ENCODE measurements around the gene SYT5. TPM values are rescaled to one million over a fixed set of nuclear protein-coding genes. Genes with fewer than 3 reads are reported as not detected.
"Not testable (repeated sequence)": the region's sequence is repeated elsewhere in the genome, so short reads cannot be mapped to it uniquely, and the experiment has no call there.

SYT5 gene
- total RNA-seq, 1 experiment from 2014 or later = 0.71 TPM

GRCh38 chr19:55225415-55225958 lies 45.4 kb upstream of the SYT5 start:
- Mint-ChIP-seq H3K4me1 (ENCODE audit: low read depth, unreplicated experiment) (no peaks in the 10 kb centered on the region), H3K4me3 (ENCODE audit: low read depth, unreplicated experiment) (no peak overlapping the region), H3K9me3 (ENCODE audit: low read depth, unreplicated experiment) (peaks cover 2% of the 10 kb centered on the region), H3K27ac (ENCODE audit: unreplicated experiment) (peak overlapping the region; percentile 33), H3K27me3 (ENCODE audit: unreplicated experiment) (no peaks in the 10 kb centered on the region), H3K36me3 (ENCODE audit: insufficient read depth, unreplicated experiment) (peaks cover 54% of the 10 kb centered on the region)
- CTCF ChIA-PET = no interaction called here
- TF ChIP-seq CTCF (IDR thresholded peaks at IDR 0.05; ENCODE audit: unreplicated experiment) = no peak
- DNase-seq = no peak
- intact Hi-C loops (cut with micrococcal nuclease; ENCODE audit: unreplicated experiment) = no loop called here
- no TSS peak for BruUV-seq (replicated peaks)

GRCh38 chr19:55224679-55225414 lies 44.8 kb upstream of the SYT5 start:
- H3K9me3 Mint-ChIP-seq (ENCODE audit: low read depth, unreplicated experiment); H3K4me1 Mint-ChIP-seq (ENCODE audit: low read depth, unreplicated experiment); H3K27me3 Mint-ChIP-seq (ENCODE audit: unreplicated experiment); DNase-seq; intact Hi-C loops (cut with micrococcal nuclease; ENCODE audit: unreplicated experiment); H3K4me3 Mint-ChIP-seq (ENCODE audit: low read depth, unreplicated experiment); H3K27ac Mint-ChIP-seq (ENCODE audit: unreplicated experiment); BruUV-seq (replicated peaks); CTCF ChIA-PET: not testable (repeated sequence)
- peaks cover 56% of the 10 kb centered on the region for H3K36me3 Mint-ChIP-seq (ENCODE audit: insufficient read depth, unreplicated experiment)

GRCh38 chr19:55224038-55224665 lies 44.1 kb upstream of the SYT5 start:
- Mint-ChIP-seq H3K27ac (ENCODE audit: unreplicated experiment) (no peak overlapping the region), H3K36me3 (ENCODE audit: insufficient read depth, unreplicated experiment) (peaks cover 63% of the 10 kb centered on the region), H3K27me3 (ENCODE audit: unreplicated experiment) (no peaks in the 10 kb centered on the region), H3K4me1 (ENCODE audit: low read depth, unreplicated experiment) (no peaks in the 10 kb centered on the region), H3K9me3 (ENCODE audit: low read depth, unreplicated experiment) (peaks cover 2% of the 10 kb centered on the region), H3K4me3 (ENCODE audit: low read depth, unreplicated experiment) (no peak overlapping the region)
- no peak for DNase-seq
- intact Hi-C loops (cut with micrococcal nuclease; ENCODE audit: unreplicated experiment) = no loop called here
- no TSS peak for BruUV-seq (replicated peaks)
- CTCF ChIA-PET = no interaction called here
- no peak for TF ChIP-seq CTCF (IDR thresholded peaks at IDR 0.05; ENCODE audit: unreplicated experiment)

GRCh38 chr19:55223291-55224037 lies 43.4 kb upstream of the SYT5 start:
- no peaks in the 10 kb centered on the region for H3K27me3 Mint-ChIP-seq (ENCODE audit: unreplicated experiment)
- intact Hi-C loops (cut with micrococcal nuclease; ENCODE audit: unreplicated experiment) = no loop called here
- no peak for TF ChIP-seq CTCF (IDR thresholded peaks at IDR 0.05; ENCODE audit: unreplicated experiment)
- H3K4me1 Mint-ChIP-seq (ENCODE audit: low read depth, unreplicated experiment) = no peaks in the 10 kb centered on the region
- peaks cover 69% of the 10 kb centered on the region for H3K36me3 Mint-ChIP-seq (ENCODE audit: insufficient read depth, unreplicated experiment)
- no peak overlapping the region for H3K4me3 Mint-ChIP-seq (ENCODE audit: low read depth, unreplicated experiment)
- no peak for DNase-seq
- peaks cover 2% of the 10 kb centered on the region for H3K9me3 Mint-ChIP-seq (ENCODE audit: low read depth, unreplicated experiment)
- H3K27ac Mint-ChIP-seq (ENCODE audit: unreplicated experiment) = no peak overlapping the region
- CTCF ChIA-PET = no interaction called here
- no TSS peak for BruUV-seq (replicated peaks)
